K562 (cell line): ENCODE data around the gene KIF3A. TPM values are rescaled to one million over a fixed set of nuclear protein-coding genes. Genes with fewer than 3 reads are reported as not detected.
A peak's percentile ranks its signal among the peaks of the same experiment; 100 is the strongest.

Experiments
- ATAC-seq: fragments of 200-7000 bp; cut with Tn5 transposase; 3 replicates; pipeline ENCODE4 v1.9.1; 2020; ENCODE audit warnings: moderate library complexity
- BruUV-seq: library from RNA; stranded (reverse); fragments of 400-500 nt; replicated peaks from 2 replicates; lab custom pipeline; 2021; lab: Mats Ljungman, UMichigan
- CTCF ChIA-PET: fragments of 300-600 bp; formaldehyde crosslinking; extraction: SDS; loops from one replicate; lab custom pipeline; 2021; ENCODE audit warnings: low intra/inter-chr PET ratio; lab: Yijun Ruan, JAX
- POLR2A ChIA-PET: fragments of 300-600, 350-650 bp; sonication (Branson Sonifier 250); formaldehyde crosslinking; extraction: SDS; loops from one replicate; lab custom pipeline; 2021; ENCODE audit warnings: antibody characterized with exemption, inconsistent platforms; lab: Yijun Ruan, JAX
- DNase-seq, 4 experiments: peaks; one replicate each; pipeline versions ENCODE4 v3.0.0 to v3.0.0-alpha.2; 2011 to 2018; ENCODE audit warnings: low spot score in 3 of 4, mixed read lengths in 3 of 4; ENCODE audit errors: extremely low read depth in 1 of 4
- FAIRE-seq: peaks from 2 replicates; lab custom pipeline; 2011; peaks lifted over from hg19 to GRCh38; lab: Jason Lieb, UNC
- H2AFZ ChIP-seq: 2 replicates; pipeline ENCODE4 v1.6.0; 2011; ENCODE audit warnings: low read depth, low read length, control low read depth, inconsistent platforms
- H3K27ac ChIP-seq: fragments of 200-600 bp; 3 replicates; pipeline ENCODE4 v1.8.0; 2011; ENCODE audit warnings: low read depth, mild to moderate bottlenecking, control low read depth, inconsistent platforms, low read length, moderate library complexity, mixed read lengths; ENCODE audit errors: extremely low read depth
- H3K27me3 ChIP-seq, 2 experiments: fragments of 300-600 bp in 1 of 2; 2 replicates in 1 of 2; 3 replicates in 1 of 2; pipeline versions ENCODE4 v1.6.0 to v1.8.0; 2011; ENCODE audit warnings: inconsistent platforms in 2 of 2, low read length in 2 of 2, mild to moderate bottlenecking in 1 of 2, mixed read lengths in 1 of 2, moderate library complexity in 1 of 2; ENCODE audit not compliant: control insufficient read depth in 2 of 2, insufficient read depth in 2 of 2
- H3K36me3 ChIP-seq: fragments of 300-600 bp; 3 replicates; pipeline ENCODE4 v1.8.0; 2011; ENCODE audit warnings: mild to moderate bottlenecking, low read length, inconsistent platforms; ENCODE audit not compliant: control insufficient read depth, insufficient read depth
- H3K4me1 ChIP-seq, 2 experiments: fragments of 200-600 bp in 1 of 2; replicated peaks in 1 of 2; 2 replicates in 1 of 2; 3 replicates in 1 of 2; pipeline versions ENCODE4 v1.5.1 to v1.8.0; 2011; ENCODE audit warnings: inconsistent platforms in 2 of 2, low read length in 2 of 2, mild to moderate bottlenecking in 1 of 2, mixed read lengths in 1 of 2, moderate library complexity in 1 of 2; ENCODE audit not compliant: control insufficient read depth in 2 of 2, insufficient read depth in 2 of 2
- H3K4me2 ChIP-seq: 2 replicates; pipeline ENCODE4 v1.6.1; 2011; ENCODE audit warnings: low read length, control low read depth, inconsistent platforms, mixed read lengths; ENCODE audit not compliant: insufficient read depth
- H3K4me3 ChIP-seq: fragments of 200-600 bp; sonication (generic), shearing (Covaris generic); 2 replicates; pipeline ENCODE4 v1.5.1; 2016; ENCODE audit warnings: control low read depth, inconsistent platforms
- H3K79me2 ChIP-seq: fragments of 200-600 bp; 3 replicates; pipeline ENCODE4 v1.8.0; 2011; ENCODE audit warnings: low read length, inconsistent platforms; ENCODE audit not compliant: control insufficient read depth, insufficient read depth
- H3K9ac ChIP-seq, 2 experiments: 2 replicates each; pipeline versions ENCODE4 v1.6.0 to v1.6.1; 2011; ENCODE audit warnings: low read depth in 2 of 2, low read length in 2 of 2, control low read depth in 1 of 2, inconsistent platforms in 1 of 2, mild to moderate bottlenecking in 1 of 2, mixed read lengths in 1 of 2; ENCODE audit not compliant: insufficient read depth in 1 of 2
- H3K9me1 ChIP-seq: one replicate; pipeline ENCODE4 v1.6.0; 2011; ENCODE audit warnings: inconsistent platforms, mild to moderate bottlenecking, low read length, moderate library complexity; ENCODE audit not compliant: control insufficient read depth, insufficient read depth
- H3K9me3 ChIP-seq: replicated peaks from 2 replicates; pipeline ENCODE4 v1.5.1; 2011; ENCODE audit warnings: low read depth, low read length, inconsistent platforms; ENCODE audit not compliant: control insufficient read depth, insufficient read depth
- H4K20me1 ChIP-seq: replicated peaks from 2 replicates; pipeline ENCODE4 v1.6.1; 2011; ENCODE audit warnings: low read length, inconsistent platforms, mixed read lengths; ENCODE audit not compliant: control insufficient read depth, insufficient read depth
- AFF1 ChIP-seq, 2 experiments: fragments of 450-650 bp; IDR thresholded peaks; 2 replicates each; pipeline ENCODE4 v1.6.1; 2018; ENCODE audit warnings: mild to moderate bottlenecking in 2 of 2, low read depth in 1 of 2; ENCODE audit not compliant: partially characterized antibody in 2 of 2
- POLR2G ChIP-seq: fragments of 200-400 bp; formaldehyde crosslinking; IDR thresholded peaks from 2 replicates; pipeline ENCODE4 v1.6.1; 2017; ENCODE audit warnings: low read depth, mild to moderate bottlenecking, antibody characterized with exemption, low read length, moderate library complexity
- ZBTB11 ChIP-seq, 3 experiments: fragments of 200-800 bp in 1 of 3; fragments of 250-450 bp in 1 of 3; fragments of 450-650 bp in 1 of 3; sonication (Bioruptor Pico) in 1 of 3; sonication (Bioruptor generic) in 1 of 3; formaldehyde crosslinking in 1 of 3; IDR thresholded peaks; 2 replicates each; pipeline versions ENCODE4 v1.6.1 to v1.8.0; 2016 to 2022; ENCODE audit warnings: mild to moderate bottlenecking in 2 of 3, missing genetic modification characterization in 2 of 3, missing compliant biosample characterization in 1 of 3, moderate library complexity in 1 of 3
- ZSCAN29 ChIP-seq: fragments of 450-650 bp; IDR thresholded peaks from 2 replicates; pipeline ENCODE4 v1.6.1; 2017
- WGBS: fragments of 100-300 bp; shearing (Covaris generic); methylation state at CpG from one replicate; pipeline ENCODE4 v1.1.6; 2016; ENCODE audit warnings: low coverage, mixed read lengths; ENCODE audit not compliant: insufficient coverage; ENCODE audit errors: missing lambda C conversion rate; 5-methylcytosine and 5-hydroxymethylcytosine counted together
- in situ Hi-C: fragments of 300-500 bp; cut with MboI; formaldehyde crosslinking; loops from 4 replicates; pipeline ENCODE4 v1.15.0; 2018; ENCODE audit warnings: inconsistent platforms, mixed read lengths
- intact Hi-C: fragments of 100-400 bp; cut with micrococcal nuclease; formaldehyde crosslinking; loops from 2 replicates; pipeline ENCODE4 v1.14.2; 2022
- polyA plus RNA-seq, 8 experiments: library from polyadenylated mRNA; depleted of rRNA in 4 of 8; stranded (reverse) in 5 of 8; unstranded in 3 of 8; fragments of >200 nt; fragmentation: Nextera tagmentation in 2 of 8; fragmentation: Illumina TruSeq in 1 of 8; extraction: Ambion mirVana in 2 of 8; extraction: Trizol in 1 of 8; gene quantifications; 2 replicates each; pipeline versions ENCODE4 v1.2.1 to v1.2.3, GENCODE V29; 2011 to 2014; ENCODE audit warnings: inconsistent platforms in 1 of 8, missing spikeins in 1 of 8
- total RNA-seq, 7 experiments: library from RNA; depleted of rRNA in 6 of 7; stranded (reverse); fragments of >200 nt in 6 of 7; fragmentation: Illumina TruSeq in 2 of 7; extraction: Trizol in 2 of 7; gene quantifications; 2 replicates each; pipeline versions ENCODE4 v1.2.1 to v1.2.3, GENCODE V29; 2011 to 2021; ENCODE audit warnings: low replicate concordance in 1 of 7

KIF3A gene
- total and polyA plus RNA-seq, 9 of the 15 experiments (the other 6 are each of a cell fraction or from before 2014, with no cell fraction given): 1.5 to 7.8 (median 6.0) TPM

DNA sequence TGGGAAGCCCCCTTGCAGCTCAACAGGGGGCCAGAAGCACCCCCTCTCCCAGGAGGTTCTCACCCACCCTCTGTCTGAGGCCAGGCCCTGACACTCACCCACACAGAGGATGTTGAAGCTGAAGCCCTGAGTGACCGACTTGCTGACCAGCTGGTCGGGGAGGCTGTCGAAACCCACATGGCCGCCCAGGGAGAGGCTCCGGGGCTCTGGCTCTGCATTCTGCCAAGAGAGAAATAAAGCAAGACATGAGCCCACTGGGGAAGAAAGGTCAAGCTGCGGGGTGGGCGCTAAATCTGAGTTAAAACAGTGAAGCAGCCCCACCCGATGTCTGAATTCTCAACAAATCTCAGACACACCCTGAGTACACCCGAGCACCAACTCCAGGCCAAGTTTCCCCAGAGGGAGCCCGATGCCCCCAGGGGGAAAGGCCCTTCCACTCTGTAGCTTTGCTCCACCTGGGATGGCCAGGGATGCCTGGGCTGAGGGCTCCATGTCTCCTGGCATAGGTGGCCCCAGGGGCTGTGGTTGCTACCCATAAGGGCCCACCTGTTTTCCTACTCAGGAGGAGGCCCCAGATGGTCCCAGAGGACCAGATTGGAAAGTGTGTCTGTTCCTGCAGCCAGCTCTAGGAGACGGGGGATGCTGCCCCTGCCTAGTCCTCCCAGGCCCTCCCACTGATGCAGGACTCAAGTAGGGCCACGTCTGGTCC, 28.1 kb upstream of the KIF3A start:
- no peak overlapping the region for H2AFZ ChIP-seq
- peaks cover 86% of the 10 kb centered on the region; the same call in 2 of the 3 replicates for H3K36me3 ChIP-seq
- WGBS: 79% methylated on average over 12 of the region's 12 CpGs
- H3K4me1 ChIP-seq: peaks cover 7 to 16% of the 10 kb centered on the region in 2 experiments; a peak in 3 of 5 replicates
- H3K4me2 ChIP-seq: no peak overlapping the region
- H3K27me3 ChIP-seq: no peaks in the 10 kb centered on the region
- H4K20me1 ChIP-seq: peaks cover 16% of the 10 kb centered on the region; the same call in 1 of the 2 replicates
- FAIRE-seq: no peak
- no peaks in the 10 kb centered on the region for H3K9me3 ChIP-seq
- BruUV-seq: no TSS peak
- intact Hi-C loops: no loop called here
- H3K9ac ChIP-seq: no peak overlapping the region
- in situ Hi-C loops: no loop called here
- POLR2A ChIA-PET: interaction anchor here (0.6 to 1.4 kb wide), 6 partner anchors 8 to 33 kb away, joined by 3 to 7 read pairs (median 4); partner anchors contain the start of gene SEPTIN8
- no peak overlapping the region for H3K27ac ChIP-seq
- no peak for DNase-seq
- no peak for ATAC-seq
- H3K9me1 ChIP-seq: no peaks in the 10 kb centered on the region
- no peak for TF ChIP-seq AFF1 (IDR thresholded peaks at IDR 0.05; ENCODE audit: low read depth in 1 of 2, partially characterized antibody in 2 of 2)
- peak; percentile 14; the same call in 1 of the 2 replicates for TF ChIP-seq POLR2G
- TF ChIP-seq ZSCAN29: no peak
- TF ChIP-seq ZBTB11 (CRISPR knock-in tag; IDR thresholded peaks at IDR 0.05): no peak
- CTCF ChIA-PET: no interaction called here
- H3K4me3 ChIP-seq: no peak overlapping the region
- H3K79me2 ChIP-seq: peaks cover 39% of the 10 kb centered on the region
